Karpas-422 (cell line): ENCODE results near the gene FGFR3. TPM values are rescaled to one million over a fixed set of nuclear protein-coding genes. Genes with fewer than 3 reads are reported as not detected.

Experiments used
- DNase-seq: peaks from one replicate; pipeline ENCODE4 v3.0.0-alpha.2; 2015
- H2AFZ ChIP-seq: fragments of 200-600 bp; sonication (generic); 2 replicates; pipeline ENCODE4 v1.6.1; 2014; ENCODE audit warnings: antibody characterized with exemption, low read length, mixed read lengths
- H3K27ac ChIP-seq: fragments of 200-600 bp; sonication (generic); 2 replicates; pipeline ENCODE4 v1.5.1; 2014; ENCODE audit warnings: mild to moderate bottlenecking, low read length, moderate library complexity
- H3K27me3 ChIP-seq: fragments of 200-600 bp; sonication (generic); 2 replicates; pipeline ENCODE4 v1.6.1; 2014; ENCODE audit warnings: low read length, mixed read lengths
- H3K36me3 ChIP-seq: fragments of 200-600 bp; sonication (generic); 2 replicates; pipeline ENCODE4 v1.6.1; 2014; ENCODE audit warnings: low read length, mixed read lengths; ENCODE audit not compliant: insufficient read depth
- H3K4me1 ChIP-seq: fragments of 200-600 bp; sonication (generic); 2 replicates; pipeline ENCODE4 v1.6.1; 2014; ENCODE audit warnings: mild to moderate bottlenecking, low read length, mixed read lengths
- H3K4me2 ChIP-seq: fragments of 200-600 bp; sonication (generic); 2 replicates; pipeline ENCODE4 v1.6.1; 2014; ENCODE audit warnings: low read length, low read depth, mild to moderate bottlenecking; ENCODE audit not compliant: poor library complexity, severe bottlenecking
- H3K4me3 ChIP-seq: fragments of 200-600 bp; sonication (generic); 2 replicates; pipeline ENCODE4 v1.5.1; 2014; ENCODE audit warnings: mild to moderate bottlenecking, antibody characterized with exemption, low read length, mixed read lengths
- H3K79me2 ChIP-seq: fragments of 200-600 bp; sonication (generic); 2 replicates; pipeline ENCODE4 v1.6.1; 2014; ENCODE audit warnings: mild to moderate bottlenecking, low read length, mixed read lengths
- H3K9ac ChIP-seq: fragments of 200-600 bp; sonication (generic); 2 replicates; pipeline ENCODE4 v1.6.0; 2014; ENCODE audit warnings: low read length
- H3K9me2 ChIP-seq: fragments of 200-600 bp; sonication (generic), shearing (Covaris generic); replicated peaks from 2 replicates; pipeline ENCODE4 v1.6.0; 2014; ENCODE audit warnings: mild to moderate bottlenecking, low read length, moderate library complexity; ENCODE audit not compliant: insufficient read depth
- H3K9me3 ChIP-seq: fragments of 300-700, 200-600 bp; sonication (generic); 2 replicates; pipeline ENCODE4 v1.6.1; 2014; ENCODE audit warnings: low read length, mixed read lengths
- H4K20me1 ChIP-seq: fragments of 200-600 bp; sonication (generic); 2 replicates; pipeline ENCODE4 v1.6.1; 2014; ENCODE audit warnings: mild to moderate bottlenecking, antibody characterized with exemption, low read length, low read depth; ENCODE audit not compliant: insufficient read depth
- total RNA-seq: library from RNA; depleted of rRNA; stranded (reverse); fragments of >200 nt; shearing (Covaris generic); gene quantifications from 2 replicates; pipeline ENCODE4 v1.2.3, GENCODE V29; 2014; ENCODE audit warnings: low replicate concordance

The FGFR3 gene
- total RNA-seq, 1 experiment from 2014 or later, result not detected

- Histone ChIP-seq H2AFZ (no peak overlapping the region), H3K4me3 (no peak overlapping the region), H4K20me1 (no peaks in the 10 kb centered on the region), H3K27me3 (no peaks in the 10 kb centered on the region), H3K36me3 (peaks cover 6% of the 10 kb centered on the region), H3K27ac (no peak overlapping the region), H3K9me3 (no peaks in the 10 kb centered on the region), H3K4me1 (no peaks in the 10 kb centered on the region), H3K79me2 (no peaks in the 10 kb centered on the region), H3K9me2 (no peaks in the 10 kb centered on the region), H3K9ac (no peak overlapping the region), H3K4me2 (no peak overlapping the region)
- DNase-seq, result no peak
Measured at GRCh38 chr4:1815997-1816860, 23.1 kb downstream of the FGFR3 start.

GRCh38 chr4:1819284-1819683, 26.2 kb downstream of the FGFR3 start:
- no peaks in the 10 kb centered on the region for H4K20me1 ChIP-seq
- no peak overlapping the region for H3K9ac ChIP-seq
- no peaks in the 10 kb centered on the region for H3K9me3 ChIP-seq
- no peak for DNase-seq
- H3K27ac ChIP-seq, result no peak overlapping the region
- no peak overlapping the region for H2AFZ ChIP-seq
- H3K36me3 ChIP-seq, result peaks cover 9% of the 10 kb centered on the region
- H3K4me1 ChIP-seq, result no peaks in the 10 kb centered on the region
- H3K79me2 ChIP-seq, result no peaks in the 10 kb centered on the region
- H3K9me2 ChIP-seq, result no peaks in the 10 kb centered on the region
- no peaks in the 10 kb centered on the region for H3K27me3 ChIP-seq
- H3K4me3 ChIP-seq, result no peak overlapping the region
- H3K4me2 ChIP-seq, result no peak overlapping the region

- DNase-seq, result no peak
- Histone ChIP-seq H3K4me3 (no peak overlapping the region), H2AFZ (no peak overlapping the region), H3K4me2 (no peak overlapping the region), H3K4me1 (no peaks in the 10 kb centered on the region), H3K79me2 (no peaks in the 10 kb centered on the region), H3K36me3 (peaks cover 9% of the 10 kb centered on the region), H3K9ac (no peak overlapping the region), H3K27me3 (no peaks in the 10 kb centered on the region), H3K27ac (no peak overlapping the region), H3K9me2 (no peaks in the 10 kb centered on the region), H4K20me1 (no peaks in the 10 kb centered on the region), H3K9me3 (no peaks in the 10 kb centered on the region)
Measured at GRCh38 chr4:1819816-1820215, 26.7 kb downstream of the FGFR3 start.

- no peak overlapping the region for H3K9ac ChIP-seq
- H3K27me3 ChIP-seq, result no peaks in the 10 kb centered on the region
- DNase-seq, result no peak
- no peaks in the 10 kb centered on the region for H3K4me1 ChIP-seq
- no peaks in the 10 kb centered on the region for H4K20me1 ChIP-seq
- H2AFZ ChIP-seq, result no peak overlapping the region
- no peaks in the 10 kb centered on the region for H3K79me2 ChIP-seq
- H3K9me2 ChIP-seq, result no peaks in the 10 kb centered on the region
- no peak overlapping the region for H3K4me3 ChIP-seq
- no peak overlapping the region for H3K27ac ChIP-seq
- H3K4me2 ChIP-seq, result no peak overlapping the region
- peaks cover 12% of the 10 kb centered on the region for H3K36me3 ChIP-seq
- no peaks in the 10 kb centered on the region for H3K9me3 ChIP-seq
Measured at GRCh38 chr4:1821679-1822567, 28.8 kb downstream of the FGFR3 start.

GRCh38 chr4:1822568-1823544, 29.8 kb downstream of the FGFR3 start:
- Histone ChIP-seq H3K4me2 (no peak overlapping the region), H3K27ac (no peak overlapping the region), H4K20me1 (no peaks in the 10 kb centered on the region), H3K9me2 (no peaks in the 10 kb centered on the region), H3K27me3 (no peaks in the 10 kb centered on the region), H3K9ac (no peak overlapping the region), H2AFZ (no peak overlapping the region), H3K79me2 (no peaks in the 10 kb centered on the region), H3K9me3 (no peaks in the 10 kb centered on the region), H3K36me3 (peaks cover 10% of the 10 kb centered on the region), H3K4me1 (no peaks in the 10 kb centered on the region), H3K4me3 (no peak overlapping the region)
- no peak for DNase-seq

GRCh38 chr4:1823545-1823932, 30.4 kb downstream of the FGFR3 start:
- Histone ChIP-seq H3K9ac (no peak overlapping the region), H3K27me3 (no peaks in the 10 kb centered on the region), H3K9me3 (no peaks in the 10 kb centered on the region), H3K4me3 (no peak overlapping the region), H2AFZ (no peak overlapping the region), H3K4me1 (no peaks in the 10 kb centered on the region), H3K9me2 (no peaks in the 10 kb centered on the region), H3K27ac (no peak overlapping the region), H3K4me2 (no peak overlapping the region), H3K79me2 (no peaks in the 10 kb centered on the region), H3K36me3 (peaks cover 10% of the 10 kb centered on the region), H4K20me1 (no peaks in the 10 kb centered on the region)
- no peak for DNase-seq

GRCh38 chr4:1824746-1825145, 31.7 kb downstream of the FGFR3 start:
- H3K4me3 ChIP-seq, result no peak overlapping the region
- no peak overlapping the region for H3K4me2 ChIP-seq
- H3K27ac ChIP-seq, result no peak overlapping the region
- H3K9me2 ChIP-seq, result no peaks in the 10 kb centered on the region
- no peaks in the 10 kb centered on the region for H3K4me1 ChIP-seq
- H2AFZ ChIP-seq, result no peak overlapping the region
- H3K9me3 ChIP-seq, result no peaks in the 10 kb centered on the region
- no peaks in the 10 kb centered on the region for H3K79me2 ChIP-seq
- peaks cover 10% of the 10 kb centered on the region for H3K36me3 ChIP-seq
- no peak overlapping the region for H3K9ac ChIP-seq
- no peak for DNase-seq
- no peaks in the 10 kb centered on the region for H3K27me3 ChIP-seq
- no peaks in the 10 kb centered on the region for H4K20me1 ChIP-seq
